Neuronal stem cell (in vitro differentiated cells): ENCODE measurements around the gene ITGA8.

ENCODE experiments used
- DNase-seq: peaks from one replicate; pipeline ENCODE4 v3.0.0-alpha.2; 2013; ENCODE audit warnings: low spot score
- H2AFZ ChIP-seq: one replicate; pipeline ENCODE4 v1.6.1; 2013; ENCODE audit warnings: mild to moderate bottlenecking, low read length, inconsistent platforms
- H2AK5ac ChIP-seq: 2 replicates; pipeline ENCODE4 v1.6.1; 2013; ENCODE audit warnings: low read depth, mild to moderate bottlenecking, inconsistent platforms, low read length, moderate library complexity, mixed read lengths
- H2BK120ac ChIP-seq: 2 replicates; pipeline ENCODE4 v1.6.1; 2013; ENCODE audit warnings: low read depth, mild to moderate bottlenecking, inconsistent platforms, low read length, moderate library complexity, mixed read lengths
- H2BK12ac ChIP-seq: one replicate; pipeline ENCODE4 v1.6.1; 2013; ENCODE audit warnings: low read length, inconsistent platforms
- H2BK15ac ChIP-seq: 2 replicates; pipeline ENCODE4 v1.6.1; 2013; ENCODE audit warnings: mild to moderate bottlenecking, low read length, inconsistent platforms, mixed read lengths
- H2BK5ac ChIP-seq: one replicate; pipeline ENCODE4 v1.6.1; 2013; ENCODE audit warnings: inconsistent platforms, mild to moderate bottlenecking, low read length, moderate library complexity
- H3K14ac ChIP-seq: one replicate; pipeline ENCODE4 v1.6.1; 2013; ENCODE audit warnings: low read length, inconsistent platforms
- H3K18ac ChIP-seq: 2 replicates; pipeline ENCODE4 v1.6.1; 2013; ENCODE audit warnings: low read length, inconsistent platforms
- H3K23ac ChIP-seq: 2 replicates; pipeline ENCODE4 v1.6.1; 2013; ENCODE audit warnings: low read depth, mild to moderate bottlenecking, mixed read lengths, low read length, inconsistent platforms; ENCODE audit not compliant: poor library complexity
- H3K27ac ChIP-seq: replicated peaks from 3 replicates; pipeline ENCODE4 v1.5.1; 2013; ENCODE audit warnings: low read length, inconsistent platforms
- H3K27me3 ChIP-seq, 3 experiments: 2 replicates each; pipeline ENCODE4 v1.6.1; 2013; ENCODE audit warnings: low read length in 3 of 3, mild to moderate bottlenecking in 2 of 3, inconsistent platforms in 1 of 3, low read depth in 1 of 3, mixed read lengths in 1 of 3, moderate library complexity in 1 of 3; ENCODE audit not compliant: control insufficient read depth in 3 of 3, insufficient read depth in 3 of 3
- H3K36me3 ChIP-seq, 2 donors: replicated peaks in 1 of 2; 2 replicates each; pipeline ENCODE4 v1.6.1; 2013; ENCODE audit warnings: low read length in 2 of 2; ENCODE audit not compliant: control insufficient read depth in 2 of 2, insufficient read depth in 2 of 2
- H3K4ac ChIP-seq: 2 replicates; pipeline ENCODE4 v1.6.1; 2013; ENCODE audit warnings: inconsistent platforms, mild to moderate bottlenecking, low read length, moderate library complexity
- H3K4me1 ChIP-seq, 2 donors: 1 replicate in 1 of 2; 2 replicates in 1 of 2; pipeline ENCODE4 v1.6.1; 2013; ENCODE audit warnings: low read length in 2 of 2, low read depth in 1 of 2; ENCODE audit not compliant: control insufficient read depth in 2 of 2, insufficient read depth in 1 of 2
- H3K4me2 ChIP-seq: one replicate; pipeline ENCODE4 v1.6.1; 2013; ENCODE audit warnings: mild to moderate bottlenecking, low read length, inconsistent platforms; ENCODE audit not compliant: insufficient read depth, poor library complexity, severe bottlenecking
- H3K4me3 ChIP-seq, 2 donors: 2 replicates each; pipeline ENCODE4 v1.5.1; 2013; ENCODE audit warnings: low read length in 2 of 2, mild to moderate bottlenecking in 2 of 2, inconsistent platforms in 1 of 2, moderate library complexity in 1 of 2
- H3K79me1 ChIP-seq: one replicate; pipeline ENCODE4 v1.6.1; 2013; ENCODE audit warnings: low read depth, mild to moderate bottlenecking, inconsistent platforms, low read length, moderate library complexity
- H3K9ac ChIP-seq: one replicate; pipeline ENCODE4 v1.6.1; 2013; ENCODE audit warnings: mild to moderate bottlenecking, low read depth, low read length, inconsistent platforms; ENCODE audit not compliant: poor library complexity
- H3K9me3 ChIP-seq, 2 donors: replicated peaks in 1 of 2; 2 replicates each; pipeline versions ENCODE3 to v1.6.1; 2013; ENCODE audit warnings: low read length in 2 of 2, mild to moderate bottlenecking in 2 of 2, inconsistent platforms in 1 of 2, low read depth in 1 of 2, mixed read lengths in 1 of 2, moderate library complexity in 1 of 2; ENCODE audit not compliant: control insufficient read depth in 2 of 2, insufficient read depth in 1 of 2
- H4K8ac ChIP-seq: one replicate; pipeline ENCODE4 v1.6.1; 2013; ENCODE audit warnings: low read depth, mild to moderate bottlenecking, inconsistent platforms, low read length, moderate library complexity
- H4K91ac ChIP-seq: one replicate; pipeline ENCODE4 v1.6.1; 2013; ENCODE audit warnings: low read length, low read depth, mild to moderate bottlenecking, inconsistent platforms; ENCODE audit not compliant: poor library complexity
- WGBS, 2 donors: extraction: QIAGEN DNeasy Blood & Tissue Kit; methylation state at CpG; one replicate each; pipeline ENCODE4 v1.1.7; 2013; ENCODE audit warnings: missing lambda C conversion rate in 2 of 2, mixed read lengths in 1 of 2; ENCODE audit not compliant: insufficient read length in 2 of 2, insufficient replicate concordance in 1 of 2; ENCODE audit errors: extremely low coverage in 2 of 2; 5-methylcytosine and 5-hydroxymethylcytosine counted together

Gene ITGA8

GRCh38 chr10:15729890-15730289 lies 10.2 kb upstream of the ITGA8 start:
- Histone ChIP-seq H3K9me3 (no peaks in the 10 kb centered on the region), H2AK5ac (no peak overlapping the region), H4K8ac (no peak overlapping the region), H3K23ac (no peak overlapping the region), H3K18ac (no peak overlapping the region), H2BK12ac (no peak overlapping the region), H2BK120ac (no peak overlapping the region), H3K4me2 (no peak overlapping the region), H3K79me1 (no peaks in the 10 kb centered on the region), H4K91ac (no peak overlapping the region), H3K36me3 (no peaks in the 10 kb centered on the region), H3K27me3 (peaks cover 0 to 3% (median 0%) of the 10 kb centered on the region in 3 experiments), H3K14ac (no peak overlapping the region), H3K27ac (no peak overlapping the region), H2BK5ac (no peak overlapping the region), H3K4ac (no peak overlapping the region), H3K9ac (no peak overlapping the region), H2BK15ac (no peak overlapping the region), H2AFZ (no peak overlapping the region), H3K4me3 (no peak overlapping the region), H3K4me1 (no peaks in the 10 kb centered on the region)
- WGBS, 2 donors = no CpG with 5 or more reads among the region's 7 CpGs
- no peak for DNase-seq

DNA sequence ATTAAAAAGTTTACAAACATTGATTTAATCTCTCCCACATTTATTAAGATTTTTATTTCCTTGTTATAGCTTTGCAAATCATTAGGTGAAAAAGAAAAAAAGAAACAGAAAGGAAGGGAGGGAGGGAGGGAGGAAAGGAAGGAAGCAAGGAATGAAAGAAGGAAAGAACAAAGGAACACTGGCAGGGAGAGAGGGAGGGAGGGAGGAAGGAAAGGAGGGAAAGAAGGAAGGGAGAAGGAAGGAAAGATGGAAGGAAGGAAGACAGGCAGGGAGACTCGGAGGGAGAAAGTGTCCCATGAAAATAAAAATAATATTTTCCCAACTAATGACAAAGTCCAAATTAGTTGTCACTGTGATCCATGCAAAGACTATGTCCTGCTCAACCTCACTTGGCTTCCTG lies 6.3 kb upstream of the ITGA8 start:
- Histone ChIP-seq H3K9me3 (no peaks in the 10 kb centered on the region), H2AFZ (no peak overlapping the region), H2BK15ac (no peak overlapping the region), H3K23ac (no peak overlapping the region), H3K14ac (no peak overlapping the region), H4K8ac (no peak overlapping the region), H3K4ac (no peak overlapping the region), H3K9ac (no peak overlapping the region), H3K4me1 (no peaks in the 10 kb centered on the region), H3K79me1 (no peaks in the 10 kb centered on the region), H3K27me3 (peaks cover 0 to 33% (median 0%) of the 10 kb centered on the region in 3 experiments), H3K4me2 (no peak overlapping the region), H3K27ac (no peak overlapping the region), H2BK120ac (no peak overlapping the region), H2BK5ac (no peak overlapping the region), H4K91ac (no peak overlapping the region), H2BK12ac (no peak overlapping the region), H3K18ac (no peak overlapping the region), H3K36me3 (no peaks in the 10 kb centered on the region), H3K4me3 (no peak overlapping the region), H2AK5ac (no peak overlapping the region)
- no peak for DNase-seq
- WGBS, 2 donors = no CpG with 5 or more reads among the region's 1 CpG

GRCh38 chr10:15725603-15726002 lies 5.9 kb upstream of the ITGA8 start:
- no CpG with 5 or more reads among the region's 2 CpGs for WGBS, 2 donors
- H3K14ac ChIP-seq = no peak overlapping the region
- H3K27ac ChIP-seq = no peak overlapping the region
- H2BK5ac ChIP-seq = no peak overlapping the region
- H3K4ac ChIP-seq = no peak overlapping the region
- H2BK15ac ChIP-seq = no peak overlapping the region
- peaks cover 0 to 37% (median 0%) of the 10 kb centered on the region in 3 experiments for H3K27me3 ChIP-seq
- no peak overlapping the region for H2AFZ ChIP-seq
- H4K8ac ChIP-seq = no peak overlapping the region
- H4K91ac ChIP-seq = no peak overlapping the region
- no peak for DNase-seq
- no peak overlapping the region for H3K18ac ChIP-seq
- no peak overlapping the region for H2BK12ac ChIP-seq
- no peak overlapping the region for H3K4me3 ChIP-seq
- H3K36me3 ChIP-seq = no peaks in the 10 kb centered on the region
- H3K79me1 ChIP-seq = no peaks in the 10 kb centered on the region
- no peak overlapping the region for H3K4me2 ChIP-seq
- H3K4me1 ChIP-seq = no peaks in the 10 kb centered on the region
- H2BK120ac ChIP-seq = no peak overlapping the region
- H3K9me3 ChIP-seq = no peaks in the 10 kb centered on the region
- no peak overlapping the region for H2AK5ac ChIP-seq
- no peak overlapping the region for H3K9ac ChIP-seq
- H3K23ac ChIP-seq = no peak overlapping the region

GRCh38 chr10:15724683-15725082 lies 5.0 kb upstream of the ITGA8 start:
- Histone ChIP-seq H3K9me3 (no peaks in the 10 kb centered on the region), H3K79me1 (no peaks in the 10 kb centered on the region), H3K36me3 (no peaks in the 10 kb centered on the region), H3K4me1 (peaks cover 0 to 3% of the 10 kb centered on the region in 2 donors), H3K14ac (no peak overlapping the region), H3K18ac (no peak overlapping the region), H2BK120ac (no peak overlapping the region), H2AK5ac (no peak overlapping the region), H3K4ac (no peak overlapping the region), H3K27ac (no peak overlapping the region), H3K9ac (no peak overlapping the region), H3K4me3 (no peak overlapping the region), H2BK5ac (no peak overlapping the region), H4K8ac (no peak overlapping the region), H4K91ac (no peak overlapping the region), H3K27me3 (peaks cover under 1 to 45% (median 4%) of the 10 kb centered on the region in 3 experiments), H3K4me2 (no peak overlapping the region), H2AFZ (no peak overlapping the region), H3K23ac (no peak overlapping the region), H2BK15ac (no peak overlapping the region), H2BK12ac (no peak overlapping the region)
- no peak for DNase-seq
- no CpG with 5 or more reads among the region's 2 CpGs for WGBS, 2 donors
